GM18517 (cell line): ENCODE results near the gene OTOP2.
"Not testable (repeated sequence)": the region's sequence is repeated elsewhere in the genome, so short reads cannot be mapped to it uniquely, and the experiment has no call there.

ENCODE experiments used
- ATAC-seq: cut with Tn5 transposase; IDR thresholded peaks from one replicate; pipeline ENCODE4 v1.9.1; 2021; ENCODE audit warnings: mild to moderate bottlenecking, moderate library complexity; ENCODE audit not compliant: unreplicated experiment

The OTOP2 gene

GRCh38 chr17:74969501-74969900 is 45.4 kb downstream of the OTOP2 start:
- not testable (repeated sequence) for ATAC-seq

GRCh38 chr17:74970395-74970794 is 46.3 kb downstream of the OTOP2 start:
- no peak for ATAC-seq

GRCh38 chr17:74971069-74971841 is 47.2 kb downstream of the OTOP2 start:
- no peak for ATAC-seq

- no peak for ATAC-seq
Observed at GRCh38 chr17:74971842-74972106, 47.7 kb downstream of the OTOP2 start.

- no peak for ATAC-seq
Observed at GRCh38 chr17:74972107-74972972, 48.3 kb downstream of the OTOP2 start, which contains the start of gene HID1. TSS of gene HID1 (minus strand) at chr17:74972759. CDS start at chr17:74972656, 103 bp downstream.

- ATAC-seq, result no peak
Observed at GRCh38 chr17:74972973-74973328, 48.9 kb downstream of the OTOP2 start.

- ATAC-seq, result no peak
Observed at GRCh38 chr17:74975943-74976342, 51.9 kb downstream of the OTOP2 start.

GRCh38 chr17:74977802-74978201 is 53.7 kb downstream of the OTOP2 start:
- no peak for ATAC-seq

- ATAC-seq, result no peak
Observed at GRCh38 chr17:74978240-74978639, 54.2 kb downstream of the OTOP2 start.

- ATAC-seq, result no peak
Observed at GRCh38 chr17:74979408-74980146, 55.5 kb downstream of the OTOP2 start.

GRCh38 chr17:74981318-74981978 is 57.4 kb downstream of the OTOP2 start:
- no peak for ATAC-seq

GRCh38 chr17:74981979-74982662 is 58.0 kb downstream of the OTOP2 start:
- no peak for ATAC-seq

GRCh38 chr17:74982663-74983313 is 58.7 kb downstream of the OTOP2 start:
- not testable (repeated sequence) for ATAC-seq
